ENCODE measurements around the gene RRP9. TPM values are rescaled to one million over a fixed set of nuclear protein-coding genes. Genes with fewer than 3 reads are reported as not detected.

Gene RRP9
- polyA plus RNA-seq, 1 experiment, result 10.8 TPM

DNA sequence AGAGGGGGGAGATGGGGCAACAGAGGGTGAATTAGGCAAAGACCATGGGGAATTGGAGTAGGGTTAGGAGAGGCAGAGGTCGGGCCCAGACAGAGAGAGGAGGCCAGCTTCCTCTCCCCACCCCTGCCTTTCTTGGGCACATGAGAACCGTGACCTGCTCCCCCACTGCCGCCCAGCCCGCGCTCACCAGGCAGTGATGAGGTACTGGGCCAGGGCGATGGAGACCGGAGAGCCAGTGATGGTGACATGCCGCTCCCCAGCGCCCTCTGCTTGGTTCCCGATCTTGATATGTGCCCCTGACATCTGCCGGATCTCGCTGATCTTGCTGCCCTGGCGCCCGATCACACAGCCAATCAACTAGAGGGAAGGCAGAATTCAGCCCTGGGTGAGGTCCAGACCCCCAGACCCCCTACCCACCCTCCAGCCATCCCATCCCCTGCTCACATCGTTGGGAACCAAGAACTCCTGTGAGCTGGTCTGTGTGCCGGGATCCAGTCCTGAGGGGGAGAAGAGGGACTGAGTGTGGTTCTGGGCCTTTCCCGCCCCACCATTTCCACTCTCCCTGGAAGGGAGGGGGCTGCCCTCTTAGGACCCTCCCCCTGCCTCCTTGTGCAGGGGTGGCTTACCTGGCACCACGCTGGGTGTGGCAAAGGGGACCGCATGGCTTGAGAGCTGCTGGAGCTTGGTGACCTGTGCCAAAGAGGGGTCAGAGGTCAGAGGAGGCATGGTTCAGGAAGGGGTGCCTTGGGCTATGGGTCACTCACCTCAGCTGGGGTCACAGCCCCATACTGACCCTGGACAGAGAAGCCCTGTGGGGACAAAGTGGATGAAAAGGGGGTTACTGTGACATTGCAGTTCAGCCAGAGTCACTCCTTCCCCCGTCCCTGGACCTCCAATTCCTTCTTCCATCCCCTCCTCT is 17.2 kb upstream of the RRP9 start:
- ChIA-PET POLR2A (no interaction called here), CTCF (no interaction called here)
- no peak for DNase-seq (ENCODE audit: low read depth, low spot score)
- TF ChIP-seq, protein P1, sequence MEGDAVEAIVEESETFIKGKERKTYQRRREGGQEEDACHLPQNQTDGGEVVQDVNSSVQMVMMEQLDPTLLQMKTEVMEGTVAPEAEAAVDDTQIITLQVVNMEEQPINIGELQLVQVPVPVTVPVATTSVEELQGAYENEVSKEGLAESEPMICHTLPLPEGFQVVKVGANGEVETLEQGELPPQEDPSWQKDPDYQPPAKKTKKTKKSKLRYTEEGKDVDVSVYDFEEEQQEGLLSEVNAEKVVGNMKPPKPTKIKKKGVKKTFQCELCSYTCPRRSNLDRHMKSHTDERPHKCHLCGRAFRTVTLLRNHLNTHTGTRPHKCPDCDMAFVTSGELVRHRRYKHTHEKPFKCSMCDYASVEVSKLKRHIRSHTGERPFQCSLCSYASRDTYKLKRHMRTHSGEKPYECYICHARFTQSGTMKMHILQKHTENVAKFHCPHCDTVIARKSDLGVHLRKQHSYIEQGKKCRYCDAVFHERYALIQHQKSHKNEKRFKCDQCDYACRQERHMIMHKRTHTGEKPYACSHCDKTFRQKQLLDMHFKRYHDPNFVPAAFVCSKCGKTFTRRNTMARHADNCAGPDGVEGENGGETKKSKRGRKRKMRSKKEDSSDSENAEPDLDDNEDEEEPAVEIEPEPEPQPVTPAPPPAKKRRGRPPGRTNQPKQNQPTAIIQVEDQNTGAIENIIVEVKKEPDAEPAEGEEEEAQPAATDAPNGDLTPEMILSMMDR (IDR thresholded peaks at IDR 0.05; ENCODE audit: low read depth, low read length), result no peak
- H3K27ac ChIP-seq (ENCODE audit: low read depth, low read length), result no peak overlapping the region
- H3K4me3 ChIP-seq (ENCODE audit: low read depth, low read length), result no peak overlapping the region
- H3K9me3 ChIP-seq (ENCODE audit: control insufficient read depth, insufficient read depth, low read length), result no peaks in the 10 kb centered on the region; the same call in 1 of the 2 replicates
- no peaks in the 10 kb centered on the region for H3K27me3 ChIP-seq (ENCODE audit: control insufficient read depth, insufficient read depth, low read length)

DNA sequence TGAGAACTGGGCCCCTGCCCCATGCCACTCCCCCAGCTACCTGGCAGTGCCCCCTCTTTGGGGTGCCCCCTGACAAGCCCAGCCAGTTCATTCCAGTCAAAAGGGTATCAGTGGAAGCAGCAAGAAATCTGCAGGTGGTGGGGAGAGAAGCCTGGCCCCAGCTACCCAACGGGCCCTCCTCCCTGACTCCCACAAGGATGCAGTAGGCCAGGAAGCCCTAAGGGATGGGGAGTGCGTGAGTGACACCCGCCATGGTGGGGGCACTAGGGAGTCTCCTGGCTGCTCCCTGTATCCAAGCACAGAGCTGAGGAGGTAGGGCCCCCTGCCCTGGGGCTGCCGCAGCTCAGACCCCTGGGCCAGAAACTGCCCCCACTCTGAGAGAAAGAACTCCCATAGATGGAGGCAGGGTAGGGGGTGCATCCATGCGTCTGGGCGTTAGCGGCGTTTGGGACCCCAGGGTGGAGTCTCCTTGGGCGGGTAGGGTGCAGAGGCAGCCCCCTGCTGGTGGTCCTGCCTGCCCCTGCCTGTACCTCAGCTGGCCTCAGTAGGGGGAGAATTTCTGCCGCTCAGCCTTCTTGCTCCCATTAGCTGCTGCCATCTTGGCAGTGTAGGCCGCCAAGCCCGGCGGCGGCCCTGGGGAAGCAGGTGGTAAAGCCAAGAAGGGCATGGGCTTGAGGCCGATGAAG is 16.0 kb upstream of the RRP9 start:
- TF ChIP-seq, protein P1 (IDR thresholded peaks at IDR 0.05; ENCODE audit: low read depth, low read length), result no peak
- no peak for DNase-seq (ENCODE audit: low read depth, low spot score)

DNA sequence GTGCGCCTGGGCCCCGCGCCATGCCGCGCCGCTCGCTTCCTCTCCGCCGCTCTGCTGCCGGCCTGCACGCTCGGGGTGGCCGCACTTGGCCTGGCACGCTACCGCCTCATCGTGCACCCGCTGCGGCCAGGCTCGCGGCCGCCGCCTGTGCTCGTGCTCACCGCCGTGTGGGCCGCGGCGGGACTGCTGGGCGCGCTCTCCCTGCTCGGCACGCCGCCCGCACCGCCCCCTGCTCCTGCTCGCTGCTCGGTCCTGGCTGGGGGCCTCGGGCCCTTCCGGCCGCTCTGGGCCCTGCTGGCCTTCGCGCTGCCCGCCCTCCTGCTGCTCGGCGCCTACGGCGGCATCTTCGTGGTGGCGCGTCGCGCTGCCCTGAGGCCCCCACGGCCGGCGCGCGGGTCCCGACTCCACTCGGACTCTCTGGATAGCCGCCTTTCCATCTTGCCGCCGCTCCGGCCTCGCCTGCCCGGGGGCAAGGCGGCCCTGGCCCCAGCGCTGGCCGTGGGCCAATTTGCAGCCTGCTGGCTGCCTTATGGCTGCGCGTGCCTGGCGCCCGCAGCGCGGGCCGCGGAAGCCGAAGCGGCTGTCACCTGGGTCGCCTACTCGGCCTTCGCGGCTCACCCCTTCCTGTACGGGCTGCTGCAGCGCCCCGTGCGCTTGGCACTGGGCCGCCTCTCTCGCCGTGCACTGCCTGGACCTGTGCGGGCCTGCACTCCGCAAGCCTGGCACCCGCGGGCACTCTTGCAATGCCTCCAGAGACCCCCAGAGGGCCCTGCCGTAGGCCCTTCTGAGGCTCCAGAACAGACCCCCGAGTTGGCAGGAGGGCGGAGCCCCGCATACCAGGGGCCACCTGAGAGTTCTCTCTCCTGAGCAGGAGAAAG is 14.4 kb upstream of the RRP9 start:
- no peak overlapping the region for H3K27ac ChIP-seq (ENCODE audit: low read depth, low read length)
- TF ChIP-seq, protein P1 (IDR thresholded peaks at IDR 0.05; ENCODE audit: low read depth, low read length), result peak; percentile 49
- CTCF ChIA-PET, result interaction anchor here (1.0 kb wide), 1 partner anchor 14 kb away, joined by 3 read pairs; no protein-coding TSS in a partner anchor
- no peak overlapping the region for H3K4me3 ChIP-seq (ENCODE audit: low read depth, low read length)
- DNase-seq (ENCODE audit: low read depth, low spot score), result no peak
- no peaks in the 10 kb centered on the region for H3K27me3 ChIP-seq (ENCODE audit: control insufficient read depth, insufficient read depth, low read length)
- H3K9me3 ChIP-seq (ENCODE audit: control insufficient read depth, insufficient read depth, low read length), result no peaks in the 10 kb centered on the region; the same call in 1 of the 2 replicates
- POLR2A ChIA-PET, result no interaction called here

More for the DNA sequence above, 16.0 kb upstream of the RRP9 start:
- POLR2A ChIA-PET, result no interaction called here
- Histone ChIP-seq H3K27ac (ENCODE audit: low read depth, low read length) (no peak overlapping the region), H3K4me3 (ENCODE audit: low read depth, low read length) (no peak overlapping the region), H3K9me3 (ENCODE audit: control insufficient read depth, insufficient read depth, low read length) (no peaks in the 10 kb centered on the region; the same call in 1 of the 2 replicates), H3K27me3 (ENCODE audit: control insufficient read depth, insufficient read depth, low read length) (no peaks in the 10 kb centered on the region)
- CTCF ChIA-PET, result interaction anchor here (0.7 to 1.0 kb wide), 2 partner anchors 12 to 15 kb away, joined by 3 read pairs; no protein-coding TSS in a partner anchor

DNA sequence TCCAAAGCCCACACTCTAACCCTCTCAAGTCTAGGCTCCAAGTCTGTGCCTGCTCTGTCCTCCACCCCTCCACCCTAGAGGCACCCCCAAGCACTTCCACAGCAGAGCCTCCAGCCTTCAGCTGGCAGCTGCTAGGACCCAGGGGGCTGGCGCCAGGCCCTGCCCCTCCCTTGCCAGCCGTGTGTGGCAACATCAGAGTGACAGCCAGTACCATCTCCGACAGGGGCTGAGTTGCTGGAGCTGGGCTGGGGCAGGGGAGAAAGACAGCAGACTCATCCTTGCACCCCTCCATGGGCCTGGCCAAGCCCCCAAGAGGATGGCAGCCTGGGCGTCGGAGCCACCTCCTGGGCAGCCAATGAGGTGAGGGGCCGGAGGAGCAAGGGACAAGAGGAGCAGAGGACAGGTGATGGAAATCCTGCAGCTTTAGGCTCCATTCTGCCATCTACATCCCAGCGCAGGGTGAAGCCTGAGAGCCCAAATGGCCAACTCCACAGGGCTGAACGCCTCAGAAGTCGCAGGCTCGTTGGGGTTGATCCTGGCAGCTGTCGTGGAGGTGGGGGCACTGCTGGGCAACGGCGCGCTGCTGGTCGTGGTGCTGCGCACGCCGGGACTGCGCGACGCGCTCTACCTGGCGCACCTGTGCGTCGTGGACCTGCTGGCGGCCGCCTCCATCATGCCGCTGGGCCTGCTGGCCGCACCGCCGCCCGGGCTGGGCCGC is 13.6 kb upstream of the RRP9 start, which contains the start of gene GPR62:
TSS of gene GPR62 (plus strand) at position 207 of the 718 bp plus-strand sequence. CDS start at position 479, 272 bp downstream.
- Histone ChIP-seq H3K4me3 (ENCODE audit: low read depth, low read length) (no peak within 1 kb of the TSS), H3K9me3 (ENCODE audit: control insufficient read depth, insufficient read depth, low read length) (no peaks in the 10 kb centered on the region; the same call in 1 of the 2 replicates), H3K27ac (ENCODE audit: low read depth, low read length) (no peak within 1 kb of the TSS), H3K27me3 (ENCODE audit: control insufficient read depth, insufficient read depth, low read length) (no peaks in the 10 kb centered on the region)
- ChIA-PET CTCF (no interaction called here), POLR2A (no interaction called here)
- TF ChIP-seq, protein P1 (IDR thresholded peaks at IDR 0.05; ENCODE audit: low read depth, low read length), result no peak
- no peak for DNase-seq (ENCODE audit: low read depth, low spot score)
